OCI-LY1 (cell line): Measurements from ENCODE around the gene C1QTNF6.

Experiments used
- CTCF ChIP-seq: fragments of 200-600 bp; sonication (generic), shearing (Covaris generic); IDR thresholded peaks from 2 replicates; pipeline ENCODE4 v1.5.1; 2017; ENCODE audit warnings: mild to moderate bottlenecking, antibody characterized with exemption, low read length, moderate library complexity, mixed read lengths
- EZH2 ChIP-seq: fragments of 200-600 bp; sonication (generic), shearing (Covaris generic); IDR thresholded peaks from 2 replicates; pipeline ENCODE4 v1.8.0; 2017; ENCODE audit warnings: borderline replicate concordance, mixed run types, mild to moderate bottlenecking, antibody characterized with exemption, low read length, moderate library complexity, mixed read lengths

GRCh38 chr22:37210041-37210803 lies 22.2 kb upstream of the C1QTNF6 start:
- TF ChIP-seq CTCF (no peak), EZH2 (no peak)
